A549 (cell line): ENCODE measurements around the gene SSR3. TPM values are rescaled to one million over a fixed set of nuclear protein-coding genes. Genes with fewer than 3 reads are reported as not detected.

Experiments used
- ATAC-seq, 2 experiments: fragments of 200-7000 bp in 1 of 2; fragments of >200 bp in 1 of 2; cut with Nextera tagmentation in 1 of 2; cut with Tn5 transposase in 1 of 2; 3 replicates each; pipeline versions ENCODE4 v1.8.0 to v1.9.1; 2018 to 2020; ENCODE audit warnings: mild to moderate bottlenecking in 1 of 2, moderate library complexity in 1 of 2
- CTCF ChIA-PET: fragments of 300-600 bp; sonication (Branson Sonifier 250); formaldehyde crosslinking; extraction: SDS; loops from one replicate; lab custom pipeline; 2021; ENCODE audit warnings: antibody characterized with exemption, inconsistent platforms; lab: Yijun Ruan, JAX
- POLR2A ChIA-PET: fragments of 350-600 bp; formaldehyde crosslinking; extraction: SDS; loops from one replicate; lab custom pipeline; 2021; ENCODE audit warnings: antibody characterized with exemption, inconsistent platforms; lab: Yijun Ruan, JAX
- DNase-seq, 2 experiments: peaks; one replicate each; pipeline versions ENCODE4 v3.0.0 to v3.0.0-alpha.2; 2011 to 2016; ENCODE audit warnings: low read depth in 1 of 2, low spot score in 1 of 2
- FAIRE-seq: peaks from 2 replicates; lab custom pipeline; 2011; peaks lifted over from hg19 to GRCh38; lab: Jason Lieb, UNC
- H3K27ac ChIP-seq, 2 experiments: fragments of >200 bp; sonication (Bioruptor Twin); formaldehyde crosslinking; 3 replicates each; pipeline ENCODE4 v1.5.1; 2016 to 2017
- H3K4me1 ChIP-seq: fragments of >200 bp; sonication (Bioruptor Twin); formaldehyde crosslinking; 3 replicates; pipeline ENCODE4 v1.6.1; 2016
- H3K4me2 ChIP-seq: fragments of >200 bp; sonication (Bioruptor Twin); formaldehyde crosslinking; 3 replicates; pipeline ENCODE4 v1.6.1; 2016
- H3K4me3 ChIP-seq: fragments of >200 bp; sonication (Bioruptor Twin); formaldehyde crosslinking; 3 replicates; pipeline ENCODE4 v1.5.1; 2016
- H3K9me3 ChIP-seq: fragments of >200 bp; sonication (Bioruptor Twin); formaldehyde crosslinking; 3 replicates; pipeline ENCODE4 v1.6.1; 2016
- BHLHE40 ChIP-seq: IDR thresholded peaks from 2 replicates; pipeline ENCODE4 v1.6.1; 2012; ENCODE audit warnings: low read depth, low read length, inconsistent platforms
- CBX2 ChIP-seq: fragments of 200-600 bp; sonication (generic); IDR thresholded peaks from 2 replicates; pipeline ENCODE4 v1.6.1; 2016; ENCODE audit warnings: low read depth, mild to moderate bottlenecking, borderline replicate concordance
- CEBPB ChIP-seq, 2 experiments: fragments of >200 bp in 1 of 2; sonication (Bioruptor Twin) in 1 of 2; formaldehyde crosslinking in 1 of 2; IDR thresholded peaks; 2 replicates each; pipeline ENCODE4 v1.6.1; 2012 to 2016
- CHD2 ChIP-seq: fragments of 150-350 bp; IDR thresholded peaks from 2 replicates; pipeline ENCODE4 v1.6.1; 2014; ENCODE audit warnings: low read length; ENCODE audit not compliant: partially characterized antibody
- CHD4 ChIP-seq: fragments of 200-600 bp; sonication (generic); IDR thresholded peaks from 2 replicates; pipeline ENCODE4 v1.6.1; 2016; ENCODE audit warnings: antibody characterized with exemption, mild to moderate bottlenecking, borderline replicate concordance
- E2F6 ChIP-seq: IDR thresholded peaks from 2 replicates; pipeline ENCODE4 v1.6.1; 2012; ENCODE audit warnings: low read depth, borderline replicate concordance
- ESRRA ChIP-seq: fragments of 150-350 bp; IDR thresholded peaks from 2 replicates; pipeline ENCODE4 v1.6.1; 2014; ENCODE audit warnings: mild to moderate bottlenecking, low read length, borderline replicate concordance
- FOSL2 ChIP-seq, 2 experiments: fragments of 450-650 bp in 1 of 2; fragments of >200 bp in 1 of 2; sonication (Bioruptor Twin) in 1 of 2; formaldehyde crosslinking; IDR thresholded peaks; 2 replicates each; pipeline versions ENCODE4 v1.5.0 to v1.6.1; 2016 to 2020; ENCODE audit warnings: mild to moderate bottlenecking in 1 of 2, moderate library complexity in 1 of 2
- FOXS1 ChIP-seq: fragments of 250-450 bp; sonication (Bioruptor Pico); IDR thresholded peaks from 2 replicates; pipeline ENCODE4 v1.5.0; 2020; ENCODE audit warnings: mild to moderate bottlenecking, moderate library complexity
- HDAC2 ChIP-seq: fragments of 200-600 bp; sonication (generic); IDR thresholded peaks from 2 replicates; pipeline ENCODE4 v1.6.1; 2016
- HES2 ChIP-seq: fragments of >200 bp; sonication (Bioruptor Twin); formaldehyde crosslinking; IDR thresholded peaks from 2 replicates; pipeline ENCODE4 v1.6.1; 2016
- HOXA7 ChIP-seq: fragments of 250-450 bp; sonication (Bioruptor Pico); IDR thresholded peaks from 2 replicates; pipeline ENCODE4 v1.5.0; 2020; ENCODE audit warnings: mild to moderate bottlenecking, moderate library complexity
- JUN ChIP-seq, 2 experiments: fragments of >200 bp; sonication (Bioruptor Twin); formaldehyde crosslinking; IDR thresholded peaks; 2 replicates in 1 of 2; 3 replicates in 1 of 2; pipeline ENCODE4 v1.6.1; 2016 to 2017
- JUNB ChIP-seq: fragments of >200 bp; sonication (Bioruptor Twin); formaldehyde crosslinking; IDR thresholded peaks from 2 replicates; pipeline ENCODE4 v1.6.1; 2016
- KDM5A ChIP-seq: fragments of 200-600 bp; sonication (generic); IDR thresholded peaks from 2 replicates; pipeline ENCODE4 v1.6.1; 2016; ENCODE audit warnings: antibody characterized with exemption, mild to moderate bottlenecking
- MAFK ChIP-seq: fragments of 450-650 bp; IDR thresholded peaks from 2 replicates; pipeline ENCODE4 v1.6.1; 2014; ENCODE audit not compliant: partially characterized antibody
- MAX ChIP-seq: IDR thresholded peaks from 2 replicates; pipeline ENCODE4 v1.6.1; 2012
- MAZ ChIP-seq: fragments of 150-350 bp; IDR thresholded peaks from 2 replicates; pipeline ENCODE4 v1.6.1; 2014; ENCODE audit warnings: antibody characterized with exemption, low read depth, low read length, borderline replicate concordance
- MYC ChIP-seq: IDR thresholded peaks from 2 replicates; pipeline ENCODE4 v1.6.1; 2012; ENCODE audit warnings: mild to moderate bottlenecking, inconsistent platforms, low read length, improper control_type of control experiment, borderline replicate concordance
- NR3C1 ChIP-seq: fragments of >200 bp; sonication (Bioruptor Twin); formaldehyde crosslinking; IDR thresholded peaks from 3 replicates; pipeline ENCODE4 v1.6.1; 2017
- PHF8 ChIP-seq: fragments of 200-600 bp; sonication (generic); IDR thresholded peaks from 2 replicates; pipeline ENCODE4 v1.6.1; 2016; ENCODE audit warnings: low read depth, mild to moderate bottlenecking, antibody characterized with exemption, moderate library complexity, borderline replicate concordance
- POLR2AphosphoS2 ChIP-seq: conservative IDR thresholded peaks from 2 replicates; pipeline ENCODE4 v1.6.1; 2012; ENCODE audit warnings: low read length, improper control_type of control experiment, inconsistent platforms
- RAD21 ChIP-seq, 2 experiments: fragments of >200 bp in 1 of 2; sonication (Bioruptor Twin) in 1 of 2; formaldehyde crosslinking in 1 of 2; IDR thresholded peaks in 1 of 2; conservative IDR thresholded peaks in 1 of 2; 2 replicates in 1 of 2; 3 replicates in 1 of 2; pipeline ENCODE4 v1.6.1; 2012 to 2018; ENCODE audit warnings: inconsistent platforms in 1 of 2
- REST ChIP-seq: fragments of 200-600 bp; sonication (generic); IDR thresholded peaks from 2 replicates; pipeline ENCODE4 v1.6.1; 2016; ENCODE audit warnings: antibody characterized with exemption, mild to moderate bottlenecking, moderate library complexity
- RNF2 ChIP-seq: fragments of 200-600 bp; sonication (generic); IDR thresholded peaks from 2 replicates; pipeline ENCODE4 v1.6.1; 2016; ENCODE audit warnings: low read depth, mild to moderate bottlenecking, antibody characterized with exemption, moderate library complexity, borderline replicate concordance
- TFCP2L1 ChIP-seq: fragments of 250-450 bp; sonication (Bioruptor Pico); IDR thresholded peaks from 2 replicates; pipeline ENCODE4 v1.5.0; 2021; ENCODE audit warnings: mild to moderate bottlenecking
- TP53 ChIP-seq: fragments of 250-450 bp; sonication (Bioruptor Pico); IDR thresholded peaks from 2 replicates; pipeline ENCODE4 v1.5.0; 2021; ENCODE audit warnings: mild to moderate bottlenecking, moderate library complexity
- ZSCAN20 ChIP-seq: fragments of 250-450 bp; sonication (Bioruptor Pico); IDR thresholded peaks from 2 replicates; pipeline ENCODE4 v1.8.0; 2022; ENCODE audit warnings: mild to moderate bottlenecking, moderate library complexity
- WGBS: methylation state at CpG from one replicate; pipeline ENCODE4 v1.1.6; 2017; ENCODE audit errors: missing lambda C conversion rate; 5-methylcytosine and 5-hydroxymethylcytosine counted together
- polyA plus RNA-seq, 4 experiments: library from polyadenylated mRNA; depleted of rRNA in 3 of 4; stranded (reverse); fragments of >200 nt; fragmentation: RNase III in 1 of 4; extraction: RNeasy Plus Mini Kit Qiagen cat#74134 plus additional on column Dnase treatment in 1 of 4; gene quantifications; 2 replicates in 3 of 4; 3 replicates in 1 of 4; pipeline ENCODE4 v1.2.3, GENCODE V29; 2011 to 2017

SSR3 gene
- polyA plus RNA-seq, 2 of the 4 experiments (the other 2 are of a cell fraction) = 154 to 187 TPM

GRCh38 chr3:156558389-156558788, 3.5 kb upstream of the SSR3 start:
- ATAC-seq = no peak
- POLR2A ChIA-PET = no interaction called here
- DNase-seq = no peak
- TF ChIP-seq ZSCAN20 = no peak
- TF ChIP-seq HDAC2 = no peak
- no peak for TF ChIP-seq PHF8
- TF ChIP-seq NR3C1 = no peak
- Histone ChIP-seq H3K4me2 (no peak overlapping the region), H3K4me1 (peaks cover 6% of the 10 kb centered on the region; the same call in 2 of the 3 replicates), H3K27ac (no peak overlapping the region), H3K9me3 (no peaks in the 10 kb centered on the region), H3K4me3 (no peak overlapping the region)
- FAIRE-seq = no peak
- CTCF ChIA-PET = no interaction called here

- 0% methylated on average over 11 of the region's 11 CpGs for WGBS
- peak; percentile 32 to 42; a peak in 5 of 6 replicates for ATAC-seq
- peaks cover 16% of the 10 kb centered on the region; the same call in 2 of the 3 replicates for H3K4me1 ChIP-seq
- peak overlapping the region; percentile 61 for H3K4me3 ChIP-seq
- no peaks in the 10 kb centered on the region for H3K9me3 ChIP-seq
- FAIRE-seq = no peak
- CTCF ChIA-PET = interaction anchor here (0.7 to 4.1 kb wide), 10 partner anchors 12 to 583 kb away, joined by 3 to 25 read pairs (median 4); partner anchors contain the start of gene TIPARP
- no peak for DNase-seq
- POLR2A ChIA-PET = interaction anchor here (1.0 to 2.3 kb wide), 10 partner anchors 11 to 606 kb away, joined by 3 to 38 read pairs (median 6); partner anchors contain the start of genes CCNL1 and TIPARP
- H3K27ac ChIP-seq = peak overlapping the region; percentile 83 to 93
- TF ChIP-seq KDM5A (peak; percentile 40; the same call in 1 of the 2 replicates), CHD2 (no peak)
- H3K4me2 ChIP-seq = peak overlapping the region; percentile 86
Observed at GRCh38 chr3:156554515-156554841, 439 bp downstream of the SSR3 start.

GRCh38 chr3:156553705-156554356, 1.1 kb downstream of the SSR3 start:
- ATAC-seq (no peak), FAIRE-seq (no peak), DNase-seq (peak in 1 of 2 experiments; percentile 24)
- peak overlapping the region; percentile 86 for H3K4me2 ChIP-seq
- peak overlapping the region; percentile 83 to 93 for H3K27ac ChIP-seq
- H3K4me3 ChIP-seq = peak overlapping the region; percentile 61
- H3K4me1 ChIP-seq = peaks cover 16% of the 10 kb centered on the region; the same call in 2 of the 3 replicates
- POLR2A ChIA-PET = interaction anchor here (1.3 to 2.3 kb wide), 6 partner anchors 10 to 574 kb away, joined by 3 to 38 read pairs (median 10); partner anchors contain the start of gene TIPARP
- no peaks in the 10 kb centered on the region for H3K9me3 ChIP-seq
- CTCF ChIA-PET = interaction anchor here (0.7 to 4.1 kb wide), 8 partner anchors 11 to 584 kb away, joined by 3 to 25 read pairs (median 7); partner anchors contain the start of gene TIPARP
- TF ChIP-seq REST (no peak), HOXA7 (CRISPR knock-in tag) (no peak), JUN (IDR thresholded peaks at IDR 0.05) (no peak), RAD21 (conservative IDR thresholded peaks at IDR 0.05 in 1 of 2, IDR thresholded peaks at IDR 0.05 in 1 of 2) (no peak), CBX2 (no peak), MAX (peak; percentile 81), HES2 (no peak), POLR2AphosphoS2 (no peak), TFCP2L1 (CRISPR knock-in tag) (no peak), JUNB (no peak), MAZ (no peak), TP53 (CRISPR knock-in tag) (no peak), CHD4 (no peak), RNF2 (no peak), MYC (peak; percentile 74), MAFK (peak; percentile 79), CEBPB (IDR thresholded peaks at IDR 0.05) (no peak), ESRRA (no peak), FOSL2 (IDR thresholded peaks at IDR 0.05) (no peak), FOSL2 (CRISPR knock-in tag; IDR thresholded peaks at IDR 0.05) (no peak), BHLHE40 (no peak), NR3C1 (no peak), FOXS1 (CRISPR knock-in tag) (no peak), E2F6 (no peak)
- WGBS = 21% methylated on average over 11 of the region's 11 CpGs
